ENCODE results near the gene DNAH1.

DNAH1 gene

GRCh38 chr3:52404391-52404790 is 88.3 kb downstream of the DNAH1 start:
- no peak for DNase-seq (ENCODE audit: low spot score)

DNA sequence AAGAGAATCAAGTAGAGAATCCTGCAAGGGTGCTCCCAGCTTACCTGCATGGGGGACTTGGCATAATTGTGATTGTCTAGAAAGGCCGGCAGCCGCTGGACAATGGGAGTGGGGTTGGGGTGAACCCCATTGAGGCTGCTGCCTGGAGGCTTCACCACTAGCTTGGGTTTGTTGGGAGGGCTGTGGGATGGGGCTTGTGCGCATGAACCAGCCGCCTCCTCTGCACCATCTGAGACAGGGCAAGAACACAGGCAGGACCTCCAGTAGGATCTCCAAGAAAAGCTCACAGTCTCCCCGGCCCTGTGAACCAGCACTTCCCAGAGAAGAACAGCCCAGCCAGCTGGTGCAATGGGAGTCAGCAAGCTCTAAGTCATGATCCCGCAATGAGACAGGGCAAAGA is 88.9 kb downstream of the DNAH1 start:
- DNase-seq (ENCODE audit: low spot score): no peak

GRCh38 chr3:52405601-52406110 is 89.5 kb downstream of the DNAH1 start:
- DNase-seq (ENCODE audit: low spot score): no peak

DNA sequence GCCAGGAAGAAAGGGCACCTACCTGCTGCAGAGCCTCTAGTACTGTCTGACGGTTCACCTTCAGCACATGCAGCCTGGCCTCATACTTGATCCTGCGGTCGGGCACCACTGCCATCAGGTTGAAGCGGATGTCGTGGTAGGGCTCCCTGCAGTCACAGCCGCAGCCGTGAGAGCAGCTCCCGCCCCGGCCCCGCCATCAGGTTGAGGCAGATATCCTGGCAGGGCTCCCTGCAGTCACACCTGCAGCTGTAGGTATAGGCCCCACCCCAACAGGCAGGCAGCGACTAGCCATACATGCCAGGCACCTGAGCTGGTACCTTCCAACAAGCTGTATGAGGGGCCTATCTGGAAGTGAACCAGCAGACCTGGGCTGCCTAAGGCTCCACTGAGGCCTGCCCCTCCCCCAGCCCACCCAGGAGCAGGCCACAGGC is 90.1 kb downstream of the DNAH1 start:
- no peak for DNase-seq (ENCODE audit: low spot score)

DNA sequence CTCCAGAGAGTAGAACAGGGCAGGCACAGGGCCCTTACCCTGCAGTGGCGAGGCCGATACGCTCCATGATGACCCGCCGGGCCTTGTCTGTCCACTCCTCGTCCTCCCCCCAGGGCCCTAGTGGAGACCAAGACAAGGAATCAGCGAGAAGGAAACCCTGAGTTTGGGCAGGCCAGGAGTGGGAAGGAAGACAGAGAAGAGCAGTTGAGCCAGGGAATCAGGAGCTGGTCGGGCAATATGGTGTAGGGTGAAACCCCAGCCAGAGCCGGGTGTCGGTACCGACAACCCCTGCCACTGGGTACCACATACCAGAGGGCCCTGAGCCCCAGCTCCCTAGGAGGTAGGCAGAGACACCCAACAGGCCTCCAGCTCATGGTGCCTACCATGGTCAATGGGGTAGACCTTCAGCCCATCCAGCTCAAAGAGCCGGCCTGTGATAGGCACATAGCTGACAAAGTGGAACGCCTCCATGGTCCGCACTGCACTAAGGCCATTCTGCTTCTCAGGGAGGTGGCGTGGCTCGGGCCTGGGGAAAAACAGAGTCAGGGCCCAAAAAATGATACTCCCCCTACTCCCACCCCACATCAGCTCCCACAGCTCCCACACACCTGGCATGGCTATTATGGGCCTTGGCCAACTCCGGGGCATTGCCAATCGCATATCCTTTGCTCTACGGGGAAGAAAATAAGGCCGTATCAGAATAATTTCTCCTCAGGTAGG is 90.8 kb downstream of the DNAH1 start:
- DNase-seq (ENCODE audit: low spot score): no peak

GRCh38 chr3:52407779-52408178 is 91.7 kb downstream of the DNAH1 start:
- DNase-seq (ENCODE audit: low spot score): no peak

GRCh38 chr3:52408466-52408865 is 92.3 kb downstream of the DNAH1 start:
- no peak for DNase-seq (ENCODE audit: low spot score)

DNA sequence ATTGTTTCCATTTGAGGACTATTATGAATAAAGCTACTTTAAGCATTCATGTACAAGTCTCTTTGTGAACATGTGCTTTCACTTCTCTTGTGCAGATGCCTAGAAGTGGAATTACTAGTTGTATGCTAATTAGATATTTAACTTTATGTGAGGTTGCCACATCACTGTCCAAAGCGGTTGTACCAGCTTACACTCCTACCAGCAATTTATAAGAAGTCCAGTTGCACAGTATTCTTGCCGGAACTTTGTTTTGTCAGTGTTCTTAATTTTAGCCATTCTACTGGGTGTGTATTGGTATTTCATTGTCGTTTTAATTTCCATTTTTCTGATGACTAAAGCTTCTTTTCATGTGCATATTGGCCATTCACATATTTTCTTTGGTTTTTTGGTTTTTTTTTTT is 99.7 kb downstream of the DNAH1 start:
- no peak for DNase-seq (ENCODE audit: low spot score)

DNA sequence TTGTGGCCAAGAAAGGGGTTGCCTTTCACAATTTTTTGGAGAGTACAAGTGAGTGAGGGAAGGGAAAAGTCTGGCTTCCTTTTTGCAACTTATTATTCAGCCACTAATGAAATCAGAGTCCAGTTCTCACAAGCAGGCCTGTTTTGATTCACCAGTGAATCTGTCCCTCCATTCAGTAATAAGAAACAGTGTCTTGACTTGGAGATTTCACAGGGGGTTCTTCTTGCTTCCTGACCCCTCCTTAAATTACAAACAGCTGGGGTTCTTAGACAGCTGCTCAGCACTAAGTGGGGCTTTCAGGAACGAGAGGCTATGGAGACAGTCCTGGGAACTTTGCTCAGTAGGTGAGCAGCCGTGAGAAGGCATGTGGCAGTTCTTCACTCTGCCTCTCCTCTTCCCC is 104.3 kb downstream of the DNAH1 start:
- no peak for DNase-seq (ENCODE audit: low spot score)

- DNase-seq (ENCODE audit: low spot score): no peak
These were observed 106.5 kb downstream of the DNAH1 start for GRCh38 chr3:52422669-52423068.

- no peak for DNase-seq (ENCODE audit: low spot score)
These were observed 107.1 kb downstream of the DNAH1 start for GRCh38 chr3:52423173-52423572.

- DNase-seq (ENCODE audit: low spot score): peak; percentile 64
These were observed 112.3 kb downstream of the DNAH1 start for GRCh38 chr3:52428151-52429005.

- DNase-seq (ENCODE audit: low spot score): no peak
These were observed 112.9 kb downstream of the DNAH1 start for GRCh38 chr3:52429031-52429430.

DNA sequence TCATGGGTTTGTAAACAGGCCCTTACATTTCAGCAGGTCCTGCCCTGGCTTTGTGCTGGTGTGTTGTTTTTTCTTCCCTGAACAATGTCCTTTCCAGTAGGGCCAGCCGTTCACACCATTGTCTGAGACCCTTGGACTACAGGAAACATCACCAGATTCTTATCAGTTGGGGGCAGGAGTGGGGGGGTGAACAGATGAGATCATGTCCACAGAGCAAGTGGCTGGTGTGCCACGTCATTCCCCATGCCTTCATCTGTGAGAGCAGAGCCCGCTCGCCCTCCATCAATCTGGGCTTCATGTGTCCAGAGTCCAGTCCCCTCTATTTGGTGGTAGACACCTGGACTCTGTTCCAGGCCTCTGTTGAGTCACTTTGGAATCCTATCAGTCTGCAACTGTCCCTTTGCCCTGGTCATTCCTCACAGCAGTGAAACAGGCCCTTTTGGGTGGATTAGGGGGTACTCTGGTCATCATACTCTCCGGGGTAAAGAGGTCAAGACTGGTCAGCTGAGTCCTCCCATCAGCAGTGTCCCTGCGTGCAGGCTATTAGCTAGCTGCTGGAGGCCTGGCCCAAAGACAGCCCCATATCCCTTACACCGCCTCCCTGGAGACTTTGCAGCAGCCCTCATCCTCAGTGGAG is 113.8 kb downstream of the DNAH1 start:
- no peak for DNase-seq (ENCODE audit: low spot score)

- no peak for DNase-seq (ENCODE audit: low spot score)
These were observed 114.3 kb downstream of the DNAH1 start for GRCh38 chr3:52430416-52430810.

- no peak for DNase-seq (ENCODE audit: low spot score)
These were observed 115.5 kb downstream of the DNAH1 start for GRCh38 chr3:52431459-52432223.

DNA sequence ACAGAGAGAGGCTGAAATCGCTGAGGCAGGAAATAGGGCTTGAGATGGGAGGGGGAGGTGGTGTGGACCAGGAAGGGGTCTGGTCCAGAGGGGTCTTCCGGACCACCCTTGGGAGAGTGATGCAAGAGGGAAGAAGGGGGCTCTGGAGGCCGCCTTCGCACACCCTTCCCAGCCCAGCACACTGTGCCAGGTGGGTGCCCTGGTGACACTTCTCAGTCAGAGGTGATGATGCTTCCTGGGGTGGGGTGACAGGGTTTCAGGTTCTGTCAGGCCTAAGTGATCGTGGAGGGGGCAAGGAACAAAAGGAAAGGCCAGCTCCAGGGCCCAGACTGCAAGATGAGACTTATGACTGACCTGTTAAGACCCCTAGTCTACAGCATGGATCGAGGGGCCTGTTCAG is 116.1 kb downstream of the DNAH1 start:
- no peak for DNase-seq (ENCODE audit: low spot score)

GRCh38 chr3:52432691-52433141 is 116.6 kb downstream of the DNAH1 start:
- DNase-seq (ENCODE audit: low spot score): no peak

DNA sequence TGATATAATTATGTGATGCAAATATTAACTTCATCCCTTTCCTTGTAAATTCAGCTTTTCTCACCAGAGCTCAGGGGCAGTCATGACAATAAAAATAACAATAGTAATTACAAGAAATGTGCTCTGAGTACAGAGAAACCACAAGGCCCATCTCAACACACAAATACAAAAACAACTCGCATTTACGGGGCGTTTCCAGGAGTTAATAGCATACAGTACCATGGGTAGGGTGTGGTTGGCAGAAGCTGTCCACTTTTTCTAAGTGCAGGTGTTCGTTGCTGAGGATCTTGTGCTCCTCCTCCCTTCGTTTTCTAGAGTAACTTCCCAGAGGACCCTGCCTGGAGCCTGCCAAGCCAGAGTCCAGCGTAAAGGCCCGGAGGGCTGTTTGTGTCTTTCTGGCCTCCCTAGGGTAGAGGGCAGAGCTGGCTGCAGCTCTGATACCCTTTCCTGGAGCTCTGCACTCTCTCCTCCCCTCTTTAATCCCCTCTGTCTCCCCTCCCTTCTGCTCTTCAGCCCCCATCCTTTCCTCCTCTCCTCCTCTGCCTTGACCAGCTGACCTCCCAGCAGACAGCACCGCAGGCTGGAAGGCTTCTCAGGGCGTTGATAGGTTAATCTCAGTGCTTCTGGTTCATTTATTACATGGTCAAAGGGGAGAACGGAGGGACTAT is 117.3 kb downstream of the DNAH1 start:
- no peak for DNase-seq (ENCODE audit: low spot score)

- no peak for DNase-seq (ENCODE audit: low spot score)
These were observed 117.9 kb downstream of the DNAH1 start for GRCh38 chr3:52433996-52434479.

- no peak for DNase-seq (ENCODE audit: low spot score)
These were observed 118.5 kb downstream of the DNAH1 start for GRCh38 chr3:52434491-52435115.
